Fibroblast of mammary gland (primary cell): ENCODE results near the gene BUB3.
A peak's percentile ranks its signal among the peaks of the same experiment; 100 is the strongest.

Experiments
- DNase-seq: peaks from one replicate; pipeline ENCODE4 v3.0.0-alpha.2; 2010; ENCODE audit warnings: low read depth
- H3K4me3 ChIP-seq: 2 replicates; pipeline ENCODE4 v1.5.1; 2011; ENCODE audit warnings: low read depth, mild to moderate bottlenecking, low read length, moderate library complexity; ENCODE audit not compliant: control insufficient read depth
- TF ChIP-seq, protein P1 (sequence below): conservative IDR thresholded peaks from 2 replicates; pipeline ENCODE4 v1.5.1; 2011; ENCODE audit warnings: low read depth, low read length, inconsistent platforms; ENCODE audit not compliant: control insufficient read depth, insufficient read depth

BUB3 gene

DNA sequence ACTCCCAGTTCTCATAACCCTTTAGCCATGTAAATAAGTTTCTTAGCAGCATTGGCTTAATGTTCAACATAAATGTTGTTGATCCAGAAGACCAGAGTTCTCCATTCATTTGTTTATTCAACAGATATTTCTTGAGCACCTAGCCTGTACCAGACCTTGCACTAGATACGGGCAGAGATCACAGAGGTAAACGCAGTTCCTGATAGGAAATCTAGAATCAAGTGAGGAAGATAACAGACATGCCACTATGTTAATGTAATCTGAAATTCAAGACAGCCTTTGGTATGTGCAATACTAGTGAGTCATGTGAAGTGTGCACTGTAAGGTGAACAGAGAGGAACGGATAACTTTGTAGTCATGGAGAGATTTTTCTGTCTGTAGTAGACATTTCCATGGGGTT is 3.0 kb downstream of the BUB3 start:
- peak overlapping the region; percentile 8 for H3K4me3 ChIP-seq
- TF ChIP-seq, protein P1, sequence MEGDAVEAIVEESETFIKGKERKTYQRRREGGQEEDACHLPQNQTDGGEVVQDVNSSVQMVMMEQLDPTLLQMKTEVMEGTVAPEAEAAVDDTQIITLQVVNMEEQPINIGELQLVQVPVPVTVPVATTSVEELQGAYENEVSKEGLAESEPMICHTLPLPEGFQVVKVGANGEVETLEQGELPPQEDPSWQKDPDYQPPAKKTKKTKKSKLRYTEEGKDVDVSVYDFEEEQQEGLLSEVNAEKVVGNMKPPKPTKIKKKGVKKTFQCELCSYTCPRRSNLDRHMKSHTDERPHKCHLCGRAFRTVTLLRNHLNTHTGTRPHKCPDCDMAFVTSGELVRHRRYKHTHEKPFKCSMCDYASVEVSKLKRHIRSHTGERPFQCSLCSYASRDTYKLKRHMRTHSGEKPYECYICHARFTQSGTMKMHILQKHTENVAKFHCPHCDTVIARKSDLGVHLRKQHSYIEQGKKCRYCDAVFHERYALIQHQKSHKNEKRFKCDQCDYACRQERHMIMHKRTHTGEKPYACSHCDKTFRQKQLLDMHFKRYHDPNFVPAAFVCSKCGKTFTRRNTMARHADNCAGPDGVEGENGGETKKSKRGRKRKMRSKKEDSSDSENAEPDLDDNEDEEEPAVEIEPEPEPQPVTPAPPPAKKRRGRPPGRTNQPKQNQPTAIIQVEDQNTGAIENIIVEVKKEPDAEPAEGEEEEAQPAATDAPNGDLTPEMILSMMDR = no peak
- DNase-seq = peak; percentile 61

- no peak for DNase-seq
- H3K4me3 ChIP-seq = no peak overlapping the region
- TF ChIP-seq, protein P1 = no peak
Observed at GRCh38 chr10:123158682-123159081, 4.5 kb downstream of the BUB3 start.

DNA sequence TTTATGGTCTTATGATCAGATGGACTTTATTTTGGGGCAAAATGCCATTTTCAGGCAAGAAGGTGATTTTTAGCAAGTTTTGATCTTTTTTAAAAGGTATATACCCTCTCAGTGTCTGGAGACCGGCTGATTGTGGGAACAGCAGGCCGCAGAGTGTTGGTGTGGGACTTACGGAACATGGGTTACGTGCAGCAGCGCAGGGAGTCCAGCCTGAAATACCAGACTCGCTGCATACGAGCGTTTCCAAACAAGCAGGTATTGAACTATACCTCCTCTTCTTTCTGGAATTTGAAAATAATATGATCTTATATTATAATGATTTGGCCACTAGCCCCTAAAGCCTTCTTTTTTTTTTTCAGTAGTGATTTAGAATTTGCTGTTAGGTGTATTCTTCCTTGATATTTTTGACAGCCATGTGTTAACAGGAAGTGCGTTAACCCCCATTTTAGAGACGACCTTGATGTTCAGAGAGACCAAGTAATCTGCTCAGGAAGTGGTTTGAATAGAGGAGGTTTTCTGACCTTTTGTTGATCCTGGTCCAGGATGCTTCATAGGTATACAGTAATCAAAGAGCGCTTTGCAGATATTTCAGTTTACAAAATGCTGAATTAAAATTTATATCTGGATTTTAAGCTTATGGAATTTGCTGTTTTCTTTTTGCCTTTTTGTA is 6.2 kb downstream of the BUB3 start:
- TF ChIP-seq, protein P1 = no peak
- no peak for DNase-seq
- no peak overlapping the region for H3K4me3 ChIP-seq

GRCh38 chr10:123164319-123164718 is 10.1 kb downstream of the BUB3 start:
- H3K4me3 ChIP-seq = no peak overlapping the region
- TF ChIP-seq, protein P1 = no peak
- DNase-seq = no peak

GRCh38 chr10:123165445-123166072 is 11.4 kb downstream of the BUB3 start:
- H3K4me3 ChIP-seq = no peak overlapping the region
- DNase-seq = no peak
- TF ChIP-seq, protein P1 = no peak

DNA sequence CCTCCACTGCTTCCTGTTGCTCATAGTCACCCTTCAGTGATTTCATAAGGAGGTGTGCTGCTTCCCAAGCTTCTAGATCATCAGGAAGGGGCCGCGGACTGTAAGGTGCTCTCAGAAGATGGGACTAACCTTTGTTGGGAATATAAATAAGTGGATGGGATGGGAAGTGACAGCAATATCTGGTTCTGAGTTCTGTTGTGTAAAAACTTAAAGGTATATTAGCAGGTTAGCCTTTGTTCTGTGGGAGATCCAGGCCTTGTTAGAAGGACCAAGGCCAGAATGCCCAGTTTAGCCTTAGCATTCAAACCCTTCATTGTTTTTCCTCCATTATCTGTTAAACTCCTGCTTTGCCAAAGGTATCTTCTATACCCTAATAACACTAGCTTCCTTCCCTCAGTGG is 12.4 kb downstream of the BUB3 start:
- no peak overlapping the region for H3K4me3 ChIP-seq
- TF ChIP-seq, protein P1 = no peak
- no peak for DNase-seq
